Measurements from ENCODE around the gene ARHGEF28. TPM values are rescaled to one million over a fixed set of nuclear protein-coding genes. Genes with fewer than 3 reads are reported as not detected.
A peak's percentile ranks its signal among the peaks of the same experiment; 100 is the strongest.

Gene ARHGEF28
- polyA plus RNA-seq, 3 donors: not detected

DNA sequence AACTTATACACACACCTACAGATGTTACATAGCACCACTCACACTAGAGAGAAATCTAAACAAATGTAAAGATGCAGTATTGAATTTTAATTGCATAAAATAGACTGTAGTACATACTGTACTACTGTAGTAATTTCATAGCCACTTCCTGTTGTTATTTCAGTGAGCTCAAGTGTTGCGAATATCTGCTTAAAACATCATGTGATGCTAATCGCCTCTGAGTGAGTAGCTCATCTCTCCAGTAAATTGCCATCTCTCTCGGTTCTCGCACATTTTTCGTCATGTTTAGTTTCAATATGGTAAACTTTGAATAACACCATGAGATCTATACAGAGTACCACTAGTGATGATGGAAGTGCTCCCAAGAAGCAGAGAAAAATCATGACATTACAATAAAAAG, 22.0 kb upstream of the ARHGEF28 start:
- H4K20me1 ChIP-seq (ENCODE audit: insufficient read depth, low read length): no peaks in the 10 kb centered on the region
- peaks cover 13% of the 10 kb centered on the region for H3K4me1 Mint-ChIP-seq
- H2AFZ ChIP-seq (ENCODE audit: insufficient read depth, low read depth, low read length, poor library complexity, severe bottlenecking): peak overlapping the region; percentile 29
- H3K27me3 Mint-ChIP-seq (ENCODE audit: low read depth in 3 of 3): peaks cover 2 to 9% (median 5%) of the 10 kb centered on the region in 3 donors
- H3K4me1 ChIP-seq (ENCODE audit: control insufficient read depth in 1 of 2, insufficient read depth in 2 of 2, low read length in 2 of 2): peaks cover 0 to 10% of the 10 kb centered on the region in 2 donors
- H3K27me3 ChIP-seq (ENCODE audit: control insufficient read depth in 2 of 2, insufficient read depth in 2 of 2, low read length in 2 of 2): no peaks in the 10 kb centered on the region
- H3K36me3 ChIP-seq (replicated peaks in 1 of 2; ENCODE audit: control insufficient read depth in 1 of 2, insufficient read depth in 2 of 2, low read length in 2 of 2): no peaks in the 10 kb centered on the region
- no peak overlapping the region for H3K9ac ChIP-seq (ENCODE audit: insufficient read depth, low read length, poor library complexity, severe bottlenecking)
- H3K4me2 ChIP-seq (replicated peaks; ENCODE audit: extremely low read depth, low read length, poor library complexity, severe bottlenecking): no peak overlapping the region
- intact Hi-C loops (cut with micrococcal nuclease): no loop called here
- no peak overlapping the region for H3K4me3 Mint-ChIP-seq
- H3K36me3 Mint-ChIP-seq: no peaks in the 10 kb centered on the region
- DNase-seq: no peak
- H3K9me3 ChIP-seq (replicated peaks in 1 of 2; ENCODE audit: control insufficient read depth in 1 of 2, insufficient read depth in 1 of 2, low read length in 2 of 2): peaks cover 0 to 12% of the 10 kb centered on the region in 2 donors
- 33% methylated on average over 1 of the region's 5 CpGs for WGBS (ENCODE audit: insufficient coverage)
- H3K4me3 ChIP-seq (replicated peaks in 1 of 3; ENCODE audit: low read depth in 2 of 3, low read length in 3 of 3): no peak overlapping the region
- no peaks in the 10 kb centered on the region for H3K79me2 ChIP-seq (ENCODE audit: insufficient read depth, low read length)
- TF ChIP-seq, protein P1, sequence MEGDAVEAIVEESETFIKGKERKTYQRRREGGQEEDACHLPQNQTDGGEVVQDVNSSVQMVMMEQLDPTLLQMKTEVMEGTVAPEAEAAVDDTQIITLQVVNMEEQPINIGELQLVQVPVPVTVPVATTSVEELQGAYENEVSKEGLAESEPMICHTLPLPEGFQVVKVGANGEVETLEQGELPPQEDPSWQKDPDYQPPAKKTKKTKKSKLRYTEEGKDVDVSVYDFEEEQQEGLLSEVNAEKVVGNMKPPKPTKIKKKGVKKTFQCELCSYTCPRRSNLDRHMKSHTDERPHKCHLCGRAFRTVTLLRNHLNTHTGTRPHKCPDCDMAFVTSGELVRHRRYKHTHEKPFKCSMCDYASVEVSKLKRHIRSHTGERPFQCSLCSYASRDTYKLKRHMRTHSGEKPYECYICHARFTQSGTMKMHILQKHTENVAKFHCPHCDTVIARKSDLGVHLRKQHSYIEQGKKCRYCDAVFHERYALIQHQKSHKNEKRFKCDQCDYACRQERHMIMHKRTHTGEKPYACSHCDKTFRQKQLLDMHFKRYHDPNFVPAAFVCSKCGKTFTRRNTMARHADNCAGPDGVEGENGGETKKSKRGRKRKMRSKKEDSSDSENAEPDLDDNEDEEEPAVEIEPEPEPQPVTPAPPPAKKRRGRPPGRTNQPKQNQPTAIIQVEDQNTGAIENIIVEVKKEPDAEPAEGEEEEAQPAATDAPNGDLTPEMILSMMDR (IDR thresholded peaks at IDR 0.05): no peak
- no peak overlapping the region for H3K27ac ChIP-seq (ENCODE audit: low read depth in 1 of 2, low read length in 2 of 2)
- H3K9me3 Mint-ChIP-seq: peaks cover 0 to 13% (median 10%) of the 10 kb centered on the region in 7 donors
- no peak overlapping the region for H3K27ac Mint-ChIP-seq

DNA sequence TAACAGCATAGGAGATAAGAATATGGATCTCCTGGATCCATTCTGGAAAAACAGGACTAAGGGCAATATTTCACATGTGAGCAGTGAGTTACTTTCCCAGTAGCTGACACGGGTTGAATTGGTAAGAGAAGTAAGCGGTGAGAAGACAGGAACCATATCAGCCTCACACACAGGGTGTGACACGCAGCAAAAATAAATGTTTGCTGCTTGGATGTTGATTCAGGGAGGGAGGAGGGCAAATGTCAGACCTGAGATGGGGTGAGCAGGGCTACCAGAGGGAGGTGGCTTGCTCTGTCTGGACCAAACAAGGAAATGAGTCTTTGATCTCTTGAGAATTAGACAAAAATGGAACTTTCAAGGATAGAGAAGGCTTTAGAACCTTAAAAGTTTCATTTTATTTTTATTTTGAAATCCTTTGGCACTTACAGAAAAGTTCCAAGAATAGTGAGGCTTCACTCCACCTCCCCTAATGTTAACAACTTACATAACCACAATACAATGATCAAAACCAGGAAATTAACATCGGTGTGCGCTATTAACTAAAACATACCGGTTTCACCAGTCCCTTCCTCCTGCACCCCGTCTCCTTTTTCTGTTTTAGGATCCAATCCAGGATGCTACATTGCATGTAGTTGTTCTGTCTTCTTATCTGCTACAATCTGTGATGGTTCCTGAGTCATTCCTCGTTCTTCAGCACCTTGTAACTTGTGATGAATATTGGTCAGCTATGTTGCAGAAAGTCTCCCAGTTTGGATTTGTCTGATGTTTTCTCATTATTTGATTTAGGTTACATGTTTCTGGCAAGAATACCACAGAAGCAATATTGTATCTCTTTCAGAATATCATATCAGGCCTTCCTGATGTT, 20.5 kb upstream of the ARHGEF28 start:
- no peak overlapping the region for H3K4me3 ChIP-seq (replicated peaks in 1 of 3; ENCODE audit: low read depth in 2 of 3, low read length in 3 of 3)
- intact Hi-C loops (cut with micrococcal nuclease): no loop called here
- TF ChIP-seq, protein P1 (IDR thresholded peaks at IDR 0.05): no peak
- no peak overlapping the region for H3K9ac ChIP-seq (ENCODE audit: insufficient read depth, low read length, poor library complexity, severe bottlenecking)
- H3K9me3 Mint-ChIP-seq: peaks cover under 1 to 13% (median 10%) of the 10 kb centered on the region in 7 donors
- no peak overlapping the region for H3K27ac Mint-ChIP-seq
- peaks cover 13% of the 10 kb centered on the region for H3K4me1 Mint-ChIP-seq
- H3K27me3 Mint-ChIP-seq (ENCODE audit: low read depth in 3 of 3): peaks cover 4 to 12% (median 4%) of the 10 kb centered on the region in 3 donors
- H3K4me2 ChIP-seq (replicated peaks; ENCODE audit: extremely low read depth, low read length, poor library complexity, severe bottlenecking): no peak overlapping the region
- H3K27me3 ChIP-seq (ENCODE audit: control insufficient read depth in 2 of 2, insufficient read depth in 2 of 2, low read length in 2 of 2): no peaks in the 10 kb centered on the region
- DNase-seq: no peak
- H3K36me3 Mint-ChIP-seq: no peaks in the 10 kb centered on the region
- H4K20me1 ChIP-seq (ENCODE audit: insufficient read depth, low read length): no peaks in the 10 kb centered on the region
- H3K4me3 Mint-ChIP-seq: no peak overlapping the region
- H3K4me1 ChIP-seq (ENCODE audit: control insufficient read depth in 1 of 2, insufficient read depth in 2 of 2, low read length in 2 of 2): peaks cover 0 to 10% of the 10 kb centered on the region in 2 donors
- 100% methylated on average over 4 of the region's 8 CpGs for WGBS (ENCODE audit: insufficient coverage)
- no peaks in the 10 kb centered on the region for H3K36me3 ChIP-seq (replicated peaks in 1 of 2; ENCODE audit: control insufficient read depth in 1 of 2, insufficient read depth in 2 of 2, low read length in 2 of 2)
- peaks cover 0 to 12% of the 10 kb centered on the region in 2 donors for H3K9me3 ChIP-seq (replicated peaks in 1 of 2; ENCODE audit: control insufficient read depth in 1 of 2, insufficient read depth in 1 of 2, low read length in 2 of 2)
- H3K27ac ChIP-seq (ENCODE audit: low read depth in 1 of 2, low read length in 2 of 2): no peak overlapping the region
- no peaks in the 10 kb centered on the region for H3K79me2 ChIP-seq (ENCODE audit: insufficient read depth, low read length)
- H2AFZ ChIP-seq (ENCODE audit: insufficient read depth, low read depth, low read length, poor library complexity, severe bottlenecking): no peak overlapping the region

Data from CD14-positive monocyte (primary cell).